ENCODE data around the gene THSD7B. TPM values are rescaled to one million over a fixed set of nuclear protein-coding genes. Genes with fewer than 3 reads are reported as not detected.

THSD7B gene
- total RNA-seq, 1 experiment from 2014 or later: 0.28 TPM

DNA sequence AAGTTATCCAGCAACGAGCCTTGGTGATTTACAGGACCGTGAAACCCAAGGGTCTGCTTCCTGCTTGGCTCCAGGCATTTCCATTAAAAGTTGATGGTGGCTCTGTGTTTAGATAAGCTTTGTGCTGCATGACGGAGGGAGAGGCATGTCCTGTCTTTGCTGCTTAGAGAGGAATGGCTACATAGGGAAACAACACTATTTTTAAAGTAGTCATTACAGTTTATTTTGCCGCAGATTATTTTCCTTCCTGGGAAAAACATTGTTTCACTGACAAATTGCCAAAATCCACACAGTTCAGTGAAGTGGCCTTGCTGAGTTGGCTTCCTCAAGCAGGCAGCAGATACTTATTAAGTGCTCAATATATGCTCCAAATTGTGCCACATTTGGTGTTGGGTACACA is 98.5 kb downstream of the THSD7B start:
- Histone ChIP-seq H3K4me3 (ENCODE audit: insufficient read depth, low read depth, low read length) (no peak overlapping the region), H3K27me3 (ENCODE audit: control insufficient read depth, insufficient read depth, low read length) (no peaks in the 10 kb centered on the region), H3K36me3 (replicated peaks; ENCODE audit: control insufficient read depth, insufficient read depth, low read length) (no peaks in the 10 kb centered on the region)
- no peak for DNase-seq

DNA sequence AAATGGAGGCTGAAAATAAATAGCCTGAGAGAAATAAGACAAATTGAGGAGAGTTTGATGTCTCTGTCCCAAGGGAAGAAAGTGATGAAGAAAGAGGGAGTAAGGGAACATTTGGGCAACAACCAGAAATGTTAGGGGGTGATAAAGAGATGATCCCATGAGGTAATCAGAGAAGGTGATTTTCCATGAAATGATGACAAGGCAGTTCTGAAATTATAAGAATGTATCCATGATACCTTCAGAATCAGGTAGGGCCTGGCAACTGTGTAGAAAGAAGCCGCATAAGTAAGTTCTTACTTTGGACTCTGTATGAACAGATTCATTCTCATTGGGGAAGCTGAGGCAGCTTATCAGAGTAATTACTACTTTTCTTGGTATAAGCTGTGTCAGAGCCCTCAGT is 106.1 kb downstream of the THSD7B start:
- DNase-seq: no peak
- no peaks in the 10 kb centered on the region for H3K36me3 ChIP-seq (replicated peaks; ENCODE audit: control insufficient read depth, insufficient read depth, low read length)
- no peaks in the 10 kb centered on the region for H3K27me3 ChIP-seq (ENCODE audit: control insufficient read depth, insufficient read depth, low read length)

DNA sequence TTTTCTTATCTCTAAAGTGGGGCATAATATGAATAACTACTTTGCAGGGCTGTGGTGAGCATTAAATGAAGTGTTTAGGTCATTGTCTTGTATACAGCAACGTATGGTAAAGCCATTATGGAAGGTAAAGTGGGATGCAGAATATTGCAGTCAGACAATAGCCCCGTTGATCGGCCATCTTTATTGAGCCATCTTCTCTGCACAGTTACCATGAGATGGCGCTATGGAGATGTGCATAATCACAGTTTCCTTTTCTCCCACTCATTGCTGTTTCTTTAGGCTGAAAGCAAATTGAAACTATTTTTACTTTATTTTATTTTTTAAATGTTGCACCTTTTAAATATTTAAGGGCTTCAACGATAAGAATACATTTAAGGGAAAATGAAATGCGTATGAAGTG is 108.9 kb downstream of the THSD7B start:
- H3K27me3 ChIP-seq (ENCODE audit: control insufficient read depth, insufficient read depth, low read length): no peaks in the 10 kb centered on the region
- DNase-seq: peak; percentile 8
- H3K36me3 ChIP-seq (replicated peaks; ENCODE audit: control insufficient read depth, insufficient read depth, low read length): no peaks in the 10 kb centered on the region
- no peak overlapping the region for H3K4me3 ChIP-seq (ENCODE audit: insufficient read depth, low read depth, low read length)

More for the DNA sequence above, 106.1 kb downstream of the THSD7B start:
- no peak overlapping the region for H3K4me3 ChIP-seq (ENCODE audit: insufficient read depth, low read depth, low read length)

DNA sequence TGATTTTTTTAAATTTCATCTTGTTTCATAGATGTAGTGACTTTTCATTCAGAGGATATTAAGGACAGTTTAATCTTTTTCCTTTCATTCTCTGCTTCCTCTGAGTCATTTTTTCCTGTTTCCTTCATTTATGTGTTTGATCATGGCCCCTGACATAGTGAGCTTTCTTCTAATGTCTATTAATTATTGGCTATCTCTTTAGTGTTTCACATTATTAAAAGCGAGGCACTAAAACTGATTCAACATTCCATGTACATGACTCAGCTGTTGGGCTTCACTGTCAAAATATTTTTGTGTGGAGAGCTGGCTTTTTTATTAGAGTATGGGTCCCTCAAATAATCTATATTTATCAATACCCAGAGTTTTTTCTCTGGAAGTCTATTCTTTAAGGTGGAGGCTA is 125.8 kb downstream of the THSD7B start:
- no peak for DNase-seq
- H3K4me3 ChIP-seq (ENCODE audit: insufficient read depth, low read depth, low read length): no peak overlapping the region

DNA sequence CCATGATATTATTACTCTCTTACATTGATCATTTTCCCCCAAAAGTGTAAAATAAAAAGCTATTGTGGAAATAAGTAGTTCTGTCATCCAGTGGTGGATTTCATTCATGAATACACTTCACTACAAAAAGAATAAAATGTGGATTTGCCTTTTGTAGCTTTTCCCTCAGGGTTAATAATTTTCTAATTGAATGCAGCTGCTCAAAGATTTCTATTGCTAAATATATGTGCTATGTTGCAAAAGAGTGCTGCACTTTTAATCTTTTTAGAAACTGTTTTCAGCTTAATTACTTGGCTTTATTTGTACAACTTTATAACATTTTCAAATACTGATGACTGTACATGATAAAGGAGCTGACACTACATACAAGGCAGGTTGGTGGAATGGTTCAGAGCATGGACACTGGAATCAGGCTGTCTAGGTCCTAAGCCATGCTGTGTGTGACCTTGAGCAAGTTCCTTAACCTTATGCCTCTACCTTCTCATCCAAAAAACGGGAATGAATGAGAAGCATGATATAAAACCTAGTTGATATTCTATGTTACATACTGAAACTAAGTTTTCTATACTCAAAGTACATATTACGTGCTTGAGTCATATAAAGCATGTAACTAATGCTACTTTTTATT is 128.8 kb downstream of the THSD7B start:
- no peaks in the 10 kb centered on the region for H3K36me3 ChIP-seq (replicated peaks; ENCODE audit: control insufficient read depth, insufficient read depth, low read length)
- no peak for DNase-seq
- no peak overlapping the region for H3K4me3 ChIP-seq (ENCODE audit: insufficient read depth, low read depth, low read length)

More for the DNA sequence above, 125.8 kb downstream of the THSD7B start:
- H3K27me3 ChIP-seq (ENCODE audit: control insufficient read depth, insufficient read depth, low read length): no peaks in the 10 kb centered on the region
- no peaks in the 10 kb centered on the region for H3K36me3 ChIP-seq (replicated peaks; ENCODE audit: control insufficient read depth, insufficient read depth, low read length)

DNA sequence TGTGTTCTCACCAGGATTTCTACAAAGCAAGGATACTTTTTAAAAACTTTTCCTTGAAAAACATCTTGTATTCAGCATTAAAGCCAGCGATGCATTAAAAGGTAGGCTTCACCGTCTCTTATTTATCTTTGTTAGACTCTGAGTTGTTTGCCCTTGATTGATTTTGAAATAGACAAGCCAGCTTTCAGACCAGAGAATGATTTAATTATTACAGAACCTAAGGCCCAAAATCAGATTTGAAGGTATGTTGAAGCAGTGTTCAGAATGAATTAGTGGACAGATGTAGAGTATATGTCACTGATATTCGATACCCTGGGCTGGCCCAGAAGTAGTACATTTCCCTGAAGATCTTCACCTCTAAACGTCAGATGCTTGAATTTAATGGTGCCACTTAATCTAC is 136.4 kb downstream of the THSD7B start:
- Histone ChIP-seq H3K27me3 (ENCODE audit: control insufficient read depth, insufficient read depth, low read length) (no peaks in the 10 kb centered on the region), H3K4me3 (ENCODE audit: insufficient read depth, low read depth, low read length) (no peak overlapping the region), H3K36me3 (replicated peaks; ENCODE audit: control insufficient read depth, insufficient read depth, low read length) (no peaks in the 10 kb centered on the region)
- DNase-seq: no peak

More for the DNA sequence above, 128.8 kb downstream of the THSD7B start:
- no peaks in the 10 kb centered on the region for H3K27me3 ChIP-seq (ENCODE audit: control insufficient read depth, insufficient read depth, low read length)

DNA sequence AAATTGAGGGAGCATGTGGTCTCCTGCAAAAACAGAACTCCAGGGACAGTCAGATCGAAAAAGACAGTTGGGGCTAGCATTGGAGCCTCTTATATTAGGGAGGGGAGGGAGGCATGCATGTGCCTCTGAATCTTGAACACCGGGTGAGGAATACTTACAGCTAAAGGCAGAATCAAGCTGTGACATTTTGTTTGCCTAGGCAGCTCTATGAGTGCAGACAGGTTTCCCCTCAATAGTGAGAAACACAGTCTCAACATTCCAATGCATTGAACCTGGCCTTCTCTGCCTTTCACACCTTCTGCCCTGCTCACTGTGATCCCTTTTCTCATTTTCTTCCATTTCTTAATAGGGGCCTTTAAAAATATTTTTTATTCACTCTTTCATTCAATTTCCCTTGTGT is 140.4 kb downstream of the THSD7B start:
- H3K4me3 ChIP-seq (ENCODE audit: insufficient read depth, low read depth, low read length): no peak overlapping the region
- no peaks in the 10 kb centered on the region for H3K36me3 ChIP-seq (replicated peaks; ENCODE audit: control insufficient read depth, insufficient read depth, low read length)
- H3K27me3 ChIP-seq (ENCODE audit: control insufficient read depth, insufficient read depth, low read length): no peaks in the 10 kb centered on the region
- DNase-seq: no peak

DNA sequence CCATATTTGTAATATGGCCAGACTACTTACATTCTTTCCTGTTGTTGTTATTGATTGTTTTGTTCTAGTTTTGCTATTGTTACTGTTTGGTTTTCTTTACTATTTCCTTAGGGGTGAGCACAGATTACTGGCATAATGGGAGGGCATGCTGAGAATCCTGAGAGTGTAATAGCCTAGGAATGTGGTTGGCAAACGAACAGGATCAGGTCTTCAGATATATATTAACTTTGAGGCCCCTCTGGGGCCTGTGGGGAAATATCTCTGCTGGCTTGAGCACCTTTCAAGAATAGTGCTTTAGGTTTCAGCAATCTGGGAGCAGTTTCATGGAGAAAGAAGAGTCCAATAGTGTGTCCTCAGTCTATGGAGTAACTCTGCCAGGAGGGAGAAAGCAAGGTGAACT is 144.4 kb downstream of the THSD7B start:
- DNase-seq: no peak
- no peaks in the 10 kb centered on the region for H3K27me3 ChIP-seq (ENCODE audit: control insufficient read depth, insufficient read depth, low read length)
- H3K36me3 ChIP-seq (replicated peaks; ENCODE audit: control insufficient read depth, insufficient read depth, low read length): no peaks in the 10 kb centered on the region
- H3K4me3 ChIP-seq (ENCODE audit: insufficient read depth, low read depth, low read length): no peak overlapping the region

DNA sequence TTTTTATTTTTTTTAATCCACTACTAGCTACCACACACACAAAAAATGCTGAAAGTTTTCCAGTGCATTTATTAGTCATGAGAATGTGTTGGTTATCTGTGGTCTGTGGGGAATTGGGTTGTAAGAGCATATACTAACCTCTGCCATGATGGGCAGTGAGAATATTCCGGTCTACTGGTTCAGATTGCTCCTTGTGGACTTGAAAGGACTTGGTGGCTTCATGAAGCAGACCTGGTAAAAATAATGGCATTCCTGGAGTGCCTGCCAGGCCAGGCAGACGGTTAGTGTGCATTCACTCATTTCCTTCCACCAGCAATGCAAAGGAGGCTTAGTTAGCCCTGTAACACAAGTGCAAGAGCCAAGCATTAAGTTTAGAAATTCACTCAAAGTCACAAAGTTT is 150.8 kb downstream of the THSD7B start:
- H3K4me3 ChIP-seq (ENCODE audit: insufficient read depth, low read depth, low read length): no peak overlapping the region
- no peaks in the 10 kb centered on the region for H3K27me3 ChIP-seq (ENCODE audit: control insufficient read depth, insufficient read depth, low read length)
- no peaks in the 10 kb centered on the region for H3K36me3 ChIP-seq (replicated peaks; ENCODE audit: control insufficient read depth, insufficient read depth, low read length)
- DNase-seq: no peak

DNA sequence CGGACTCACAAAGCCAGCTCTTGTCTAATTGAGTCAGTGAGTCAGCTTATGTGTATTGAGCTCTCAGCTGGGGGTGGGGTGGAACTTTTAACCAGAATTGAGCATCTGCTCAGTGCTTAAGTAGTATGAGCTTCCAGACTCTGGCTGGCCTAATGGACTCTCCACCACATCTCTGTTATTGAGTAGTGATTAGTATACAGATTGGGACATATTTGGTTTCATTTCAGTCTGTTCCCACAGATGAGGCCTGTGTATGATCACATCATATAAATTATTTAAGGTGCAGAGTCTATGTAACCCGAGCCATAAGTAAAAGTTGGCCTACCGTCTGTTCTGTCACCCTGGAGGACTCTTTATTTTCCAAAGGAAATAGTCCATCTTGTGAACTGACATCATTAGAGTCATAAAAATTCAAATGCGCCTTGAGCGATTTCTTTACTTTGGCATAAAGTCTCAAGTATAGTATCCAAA is 152.1 kb downstream of the THSD7B start:
- Histone ChIP-seq H3K4me3 (ENCODE audit: insufficient read depth, low read depth, low read length) (no peak overlapping the region), H3K36me3 (replicated peaks; ENCODE audit: control insufficient read depth, insufficient read depth, low read length) (no peaks in the 10 kb centered on the region), H3K27me3 (ENCODE audit: control insufficient read depth, insufficient read depth, low read length) (no peaks in the 10 kb centered on the region)
- DNase-seq: no peak

DNA sequence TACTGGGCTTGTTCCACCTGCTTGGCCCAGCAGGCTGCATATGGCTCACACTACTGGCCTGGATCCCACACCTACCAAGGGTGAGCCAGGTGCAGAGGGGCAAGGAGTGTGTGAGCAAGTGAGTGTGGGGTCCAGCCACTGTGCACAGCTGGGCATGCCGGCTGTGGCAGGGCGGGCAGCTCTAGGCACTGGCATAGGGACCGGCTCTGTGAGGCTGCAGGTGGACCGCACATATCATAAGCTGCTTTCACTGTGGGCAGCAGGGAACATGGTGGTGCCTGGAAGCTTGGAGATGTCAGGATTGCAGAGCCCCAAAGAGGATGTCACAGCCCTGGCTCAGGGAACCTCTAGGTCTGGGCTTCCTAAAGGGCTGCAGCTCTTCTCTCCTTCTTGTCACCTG is 154.3 kb downstream of the THSD7B start:
- no peak for DNase-seq
- H3K4me3 ChIP-seq (ENCODE audit: insufficient read depth, low read depth, low read length): no peak overlapping the region
- H3K36me3 ChIP-seq (replicated peaks; ENCODE audit: control insufficient read depth, insufficient read depth, low read length): no peaks in the 10 kb centered on the region
- no peaks in the 10 kb centered on the region for H3K27me3 ChIP-seq (ENCODE audit: control insufficient read depth, insufficient read depth, low read length)

DNA sequence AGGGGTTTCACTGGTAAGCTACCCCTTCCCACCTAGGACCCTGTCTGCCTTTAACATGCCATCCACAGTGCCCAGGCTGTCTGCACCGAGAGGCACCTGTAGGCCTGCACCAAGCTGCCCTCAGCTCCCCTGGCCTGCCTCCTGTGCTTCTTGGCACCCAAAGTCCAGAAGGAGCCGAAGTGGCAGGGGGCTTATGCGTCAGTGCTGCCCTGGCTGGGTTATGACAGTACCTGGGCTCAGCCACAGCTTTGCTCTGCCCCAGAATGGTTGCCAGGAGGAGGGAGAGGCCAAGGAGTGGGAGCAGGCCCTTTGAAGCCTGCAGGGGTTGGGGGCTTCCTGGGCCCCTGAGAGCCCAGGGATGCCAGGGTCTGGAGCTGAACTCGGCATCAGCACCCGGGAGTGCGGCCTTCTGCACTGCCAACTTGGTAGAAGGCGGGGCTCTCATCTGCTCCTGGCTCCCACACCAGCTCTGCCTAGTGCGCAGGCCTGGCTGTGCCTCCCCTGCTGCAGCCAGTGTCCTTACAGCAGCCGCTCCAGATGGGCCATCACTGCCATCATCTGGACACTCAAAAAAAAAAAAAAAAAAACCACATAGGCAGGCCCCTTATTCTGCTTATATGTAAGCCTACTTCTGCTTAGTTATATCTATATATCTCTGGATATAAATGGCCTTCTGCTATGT is 155.4 kb downstream of the THSD7B start:
- Histone ChIP-seq H3K27me3 (ENCODE audit: control insufficient read depth, insufficient read depth, low read length) (no peaks in the 10 kb centered on the region), H3K36me3 (replicated peaks; ENCODE audit: control insufficient read depth, insufficient read depth, low read length) (no peaks in the 10 kb centered on the region), H3K4me3 (ENCODE audit: insufficient read depth, low read depth, low read length) (no peak overlapping the region)
- DNase-seq: no peak

DNA sequence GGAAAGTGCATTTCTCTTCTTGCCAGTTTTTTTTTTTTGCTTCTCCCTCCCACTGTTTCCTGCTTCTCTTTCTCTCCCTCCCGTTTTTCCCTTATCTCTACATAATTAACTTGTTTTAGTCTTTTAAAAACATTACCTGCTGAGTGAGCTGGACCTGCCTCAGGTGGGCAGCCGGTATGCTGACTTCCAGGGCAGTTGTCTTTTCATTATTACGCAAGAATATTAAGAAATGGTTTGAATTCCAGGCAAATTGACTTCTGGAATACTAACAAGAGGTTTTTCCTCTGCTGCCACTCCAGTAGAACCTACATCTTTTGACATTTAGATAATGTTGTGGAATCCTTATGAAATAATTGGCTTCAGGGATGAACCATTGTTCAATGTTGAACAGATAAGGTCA is 161.8 kb downstream of the THSD7B start:
- no peak for DNase-seq
- H3K27me3 ChIP-seq (ENCODE audit: control insufficient read depth, insufficient read depth, low read length): no peaks in the 10 kb centered on the region
- no peak overlapping the region for H3K4me3 ChIP-seq (ENCODE audit: insufficient read depth, low read depth, low read length)
- no peaks in the 10 kb centered on the region for H3K36me3 ChIP-seq (replicated peaks; ENCODE audit: control insufficient read depth, insufficient read depth, low read length)

DNA sequence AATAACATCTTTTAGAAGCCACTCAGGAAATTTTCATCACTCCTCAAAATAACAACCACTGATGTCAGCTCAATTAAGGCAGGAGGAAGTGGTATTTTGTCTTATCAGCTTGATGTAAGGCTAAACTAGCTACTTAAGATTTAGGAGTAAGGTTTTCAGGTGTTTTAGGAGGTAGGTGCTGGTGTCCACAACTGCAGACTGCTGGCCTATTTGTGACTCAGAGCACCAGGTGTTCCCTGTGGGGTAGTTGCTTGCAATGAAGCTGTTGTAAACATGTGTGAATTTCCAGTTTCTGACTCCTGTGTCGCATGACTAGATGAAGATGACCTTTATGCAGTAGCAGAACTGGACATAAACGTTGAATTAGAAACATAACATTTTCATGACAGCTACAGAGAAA is 164.2 kb downstream of the THSD7B start:
- H3K36me3 ChIP-seq (replicated peaks; ENCODE audit: control insufficient read depth, insufficient read depth, low read length): no peaks in the 10 kb centered on the region
- no peak overlapping the region for H3K4me3 ChIP-seq (ENCODE audit: insufficient read depth, low read depth, low read length)
- no peaks in the 10 kb centered on the region for H3K27me3 ChIP-seq (ENCODE audit: control insufficient read depth, insufficient read depth, low read length)
- no peak for DNase-seq

DNA sequence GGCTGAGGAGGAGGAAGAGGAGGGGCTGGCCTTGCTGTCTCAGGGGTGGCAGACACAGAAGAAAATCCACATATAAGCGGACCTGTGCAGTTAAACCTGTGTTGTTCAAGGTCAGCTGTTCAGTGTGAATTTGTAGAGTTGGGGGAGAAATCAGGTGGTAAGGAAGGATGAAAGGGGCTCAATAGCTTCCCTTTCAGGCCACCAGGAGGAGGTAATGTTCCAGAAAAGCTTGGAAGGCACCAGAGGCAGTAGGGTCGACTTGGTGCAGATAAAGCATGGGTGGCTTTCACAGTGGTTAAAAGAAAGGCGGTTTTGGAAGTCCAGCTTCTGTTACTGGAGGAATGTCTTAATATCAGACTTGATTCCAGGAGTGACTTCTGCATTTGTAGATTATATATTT is 167.4 kb downstream of the THSD7B start:
- Histone ChIP-seq H3K4me3 (ENCODE audit: insufficient read depth, low read depth, low read length) (no peak overlapping the region), H3K36me3 (replicated peaks; ENCODE audit: control insufficient read depth, insufficient read depth, low read length) (no peaks in the 10 kb centered on the region)
- DNase-seq: peak; percentile 46

More for the DNA sequence above, 167.4 kb downstream of the THSD7B start:
- H3K27me3 ChIP-seq (ENCODE audit: control insufficient read depth, insufficient read depth, low read length): no peaks in the 10 kb centered on the region

Data from H7 (cell line).